Measurements from ENCODE around the gene EFNA2. TPM values are rescaled to one million over a fixed set of nuclear protein-coding genes. Genes with fewer than 3 reads are reported as not detected.

The EFNA2 gene
- total RNA-seq, 3 donors from 2014 or later = not detected

DNA sequence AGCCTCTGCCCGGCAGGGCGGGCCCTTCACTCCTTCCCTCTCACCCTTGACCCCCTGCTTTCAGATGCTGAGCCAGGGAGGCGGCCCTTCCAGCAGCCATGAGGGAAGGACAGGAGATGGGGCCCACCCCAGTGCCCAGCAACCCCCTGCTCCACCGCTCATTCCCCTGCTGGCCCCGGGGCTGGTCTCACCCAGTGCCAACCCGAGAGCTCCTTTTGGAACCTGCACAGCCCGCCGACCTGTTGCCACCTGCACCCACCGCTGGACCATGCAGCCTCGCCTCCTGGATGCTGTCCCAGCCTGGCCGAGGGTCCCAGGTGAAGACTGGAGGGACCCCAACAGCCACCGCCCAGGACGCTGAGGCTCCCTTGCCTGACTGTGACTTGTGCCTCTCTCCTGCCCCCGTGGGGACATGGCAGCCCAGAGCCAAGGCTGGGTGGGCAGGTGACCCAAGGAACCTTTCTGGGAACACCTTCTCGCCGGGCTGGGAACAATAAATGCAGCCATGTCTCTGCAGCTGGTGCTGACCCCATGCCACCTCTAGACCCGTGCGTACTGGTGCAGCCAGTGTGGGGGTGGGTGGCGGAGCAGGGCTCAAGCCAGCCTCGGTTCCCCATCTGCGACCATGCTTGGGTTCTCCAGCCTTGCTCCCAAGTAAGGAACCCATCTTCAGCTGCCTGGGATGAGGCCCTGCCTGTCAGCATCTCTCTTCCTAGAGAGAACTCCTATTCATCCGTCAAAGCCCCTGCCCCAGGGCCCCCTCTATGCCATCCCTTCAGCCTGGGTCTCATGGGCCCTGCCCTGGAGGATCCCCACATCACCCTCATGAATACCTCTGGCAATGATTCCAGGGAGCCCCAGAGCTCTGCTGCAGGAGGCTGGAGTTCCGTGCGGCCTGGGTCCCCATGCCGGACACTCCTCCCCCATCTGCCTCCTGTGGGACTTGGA is 6.7 kb upstream of the EFNA2 start:
- DNase-seq (no peak), ATAC-seq (no peak)
- Mint-ChIP-seq H3K27me3 (ENCODE audit: low read depth) (peaks cover under 1% of the 10 kb centered on the region), H3K36me3 (ENCODE audit: insufficient read depth) (peaks cover 14% of the 10 kb centered on the region), H3K9me3 (no peaks in the 10 kb centered on the region), H3K4me3 (no peak overlapping the region), H3K4me1 (ENCODE audit: low read depth) (peaks cover 15% of the 10 kb centered on the region)

- Mint-ChIP-seq H3K4me1 (ENCODE audit: low read depth) (peaks cover 16% of the 10 kb centered on the region), H3K4me3 (peak overlapping the region; percentile 43), H3K27me3 (ENCODE audit: low read depth) (peaks cover 9% of the 10 kb centered on the region), H3K9me3 (no peaks in the 10 kb centered on the region), H3K36me3 (ENCODE audit: insufficient read depth) (peaks cover 13% of the 10 kb centered on the region)
- peak; percentile 76 for DNase-seq
- peak in 1 of 2 donors; percentile 9 for ATAC-seq
Measured at GRCh38 chr19:1279782-1280341, 5.8 kb upstream of the EFNA2 start.

- ATAC-seq = no peak
- H3K36me3 Mint-ChIP-seq (ENCODE audit: insufficient read depth) = peaks cover 13% of the 10 kb centered on the region
- H3K4me3 Mint-ChIP-seq = no peak overlapping the region
- peaks cover 13% of the 10 kb centered on the region for H3K27me3 Mint-ChIP-seq (ENCODE audit: low read depth)
- no peak for DNase-seq
- peaks cover 18% of the 10 kb centered on the region for H3K4me1 Mint-ChIP-seq (ENCODE audit: low read depth)
- H3K9me3 Mint-ChIP-seq = no peaks in the 10 kb centered on the region
Measured at GRCh38 chr19:1280636-1281568, 4.8 kb upstream of the EFNA2 start.

DNA sequence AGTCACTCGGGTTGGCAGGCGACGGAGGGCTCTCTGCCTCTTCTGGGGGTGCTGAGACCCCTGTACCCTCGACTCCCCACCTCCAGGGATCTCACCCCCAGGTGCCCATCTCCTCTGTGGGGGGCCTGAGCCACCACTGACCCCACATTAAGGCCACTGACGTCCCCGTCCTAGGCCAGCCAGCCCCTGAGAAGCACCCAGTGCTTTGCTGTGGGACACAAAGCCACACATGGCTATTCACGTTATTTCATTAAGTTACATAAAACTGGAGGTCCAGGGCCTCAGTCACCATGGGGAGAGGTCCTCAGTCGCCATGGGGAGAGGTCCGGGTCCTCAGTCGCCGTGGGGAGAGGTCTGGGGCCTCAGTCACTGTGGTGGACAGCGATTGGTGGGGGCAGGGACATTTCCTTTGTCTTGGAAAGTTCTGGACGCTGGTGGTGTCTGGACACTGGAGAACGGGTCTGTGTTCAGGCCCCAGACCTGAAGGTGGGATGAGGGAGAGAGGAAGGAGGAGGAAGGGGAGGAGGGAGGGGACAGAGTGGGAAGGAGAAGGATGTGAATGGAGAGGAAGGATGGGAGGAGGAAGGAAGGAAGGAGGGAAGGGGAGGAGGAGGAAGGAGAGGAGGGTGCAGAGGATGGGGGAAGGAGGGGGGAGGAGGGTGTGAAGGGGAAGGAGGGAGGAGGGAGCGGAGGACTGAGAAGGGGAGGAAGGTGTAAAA is 3.9 kb upstream of the EFNA2 start:
- Mint-ChIP-seq H3K4me1 (ENCODE audit: low read depth) (peaks cover 18% of the 10 kb centered on the region), H3K36me3 (ENCODE audit: insufficient read depth) (peaks cover 12% of the 10 kb centered on the region), H3K9me3 (no peaks in the 10 kb centered on the region), H3K4me3 (no peak overlapping the region), H3K27me3 (ENCODE audit: low read depth) (peaks cover 18% of the 10 kb centered on the region)
- ATAC-seq = no peak
- DNase-seq = no peak

GRCh38 chr19:1282588-1283206 is 3.0 kb upstream of the EFNA2 start:
- H3K4me3 Mint-ChIP-seq = no peak overlapping the region

DNA sequence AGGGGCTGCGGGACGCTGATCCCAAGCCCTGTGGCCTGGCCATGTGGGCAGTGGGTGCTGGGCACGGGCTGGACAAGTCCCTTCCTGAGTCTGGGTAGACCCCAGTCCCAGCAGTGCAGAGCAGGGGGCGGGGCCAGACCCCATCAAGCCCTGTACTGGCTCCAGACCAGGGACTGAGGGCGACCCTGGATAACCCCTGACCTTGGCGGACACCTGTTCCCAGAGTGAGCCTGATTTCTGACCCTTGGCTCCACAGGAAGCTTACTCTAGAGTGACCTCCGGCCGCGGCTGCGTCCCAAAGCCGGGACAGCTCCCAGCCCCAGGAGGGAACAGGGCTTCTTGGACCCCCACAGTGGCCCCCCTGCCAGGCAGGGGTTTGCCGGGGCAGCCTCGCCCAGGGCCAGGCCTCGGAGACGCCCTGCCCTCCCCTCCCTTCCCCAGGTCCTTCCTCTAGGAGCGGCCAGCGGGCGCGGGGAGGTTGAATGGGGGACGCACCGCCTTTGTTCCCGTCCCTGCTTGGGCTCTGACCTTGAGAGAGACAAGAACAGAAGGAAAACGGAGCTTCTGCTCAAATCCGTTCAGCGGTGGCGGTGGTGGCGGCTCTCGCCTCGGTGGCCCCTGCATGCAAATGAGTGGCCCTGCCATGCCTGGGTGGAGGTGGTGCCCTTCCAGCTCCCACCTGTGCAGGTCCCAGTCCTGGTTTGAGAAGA is 2.3 kb upstream of the EFNA2 start:
- Mint-ChIP-seq H3K4me1 (ENCODE audit: low read depth) (peaks cover 13% of the 10 kb centered on the region), H3K27me3 (ENCODE audit: low read depth) (peaks cover 22% of the 10 kb centered on the region), H3K4me3 (no peak overlapping the region), H3K36me3 (ENCODE audit: insufficient read depth) (peaks cover 9% of the 10 kb centered on the region), H3K9me3 (no peaks in the 10 kb centered on the region)
- DNase-seq = no peak
- no peak for ATAC-seq

More at GRCh38 chr19:1282588-1283206, 3.0 kb upstream of the EFNA2 start:
- no peak for ATAC-seq
- H3K4me1 Mint-ChIP-seq (ENCODE audit: low read depth) = peaks cover 15% of the 10 kb centered on the region
- H3K36me3 Mint-ChIP-seq (ENCODE audit: insufficient read depth) = peaks cover 9% of the 10 kb centered on the region
- H3K27me3 Mint-ChIP-seq (ENCODE audit: low read depth) = peaks cover 18% of the 10 kb centered on the region
- no peak for DNase-seq
- H3K9me3 Mint-ChIP-seq = no peaks in the 10 kb centered on the region

DNA sequence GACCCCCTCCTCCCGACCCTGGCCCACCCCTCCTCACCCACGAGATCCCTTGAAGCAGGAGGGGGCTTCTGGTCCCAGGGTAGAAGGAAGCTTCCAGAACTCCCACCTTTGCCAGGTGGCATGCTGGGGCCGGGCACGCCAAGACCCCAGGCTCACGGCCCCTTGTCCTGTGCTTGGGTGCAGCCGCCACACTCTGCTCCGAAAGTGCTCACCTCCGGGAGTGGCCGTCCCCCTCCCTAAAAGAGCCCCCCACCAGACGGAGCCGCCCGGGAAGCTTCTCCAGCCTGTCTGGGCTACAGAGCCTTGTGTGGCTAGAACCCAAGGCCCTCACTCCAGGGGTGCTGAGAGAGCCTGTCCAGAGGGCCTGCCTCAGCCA is 1.8 kb upstream of the EFNA2 start:
- Mint-ChIP-seq H3K36me3 (ENCODE audit: insufficient read depth) (peaks cover 9% of the 10 kb centered on the region), H3K4me1 (ENCODE audit: low read depth) (peaks cover 13% of the 10 kb centered on the region)

GRCh38 chr19:1284293-1284978 is 1.2 kb upstream of the EFNA2 start:
- Mint-ChIP-seq H3K9me3 (no peaks in the 10 kb centered on the region), H3K36me3 (ENCODE audit: insufficient read depth) (peaks cover 9% of the 10 kb centered on the region), H3K4me3 (peak overlapping the region; percentile 48), H3K27me3 (ENCODE audit: low read depth) (peaks cover 28% of the 10 kb centered on the region), H3K4me1 (ENCODE audit: low read depth) (peaks cover 13% of the 10 kb centered on the region)
- ATAC-seq (no peak), DNase-seq (no peak)

More for the DNA sequence above, 1.8 kb upstream of the EFNA2 start:
- no peak for DNase-seq
- Mint-ChIP-seq H3K4me3 (no peak overlapping the region), H3K27me3 (ENCODE audit: low read depth) (peaks cover 24% of the 10 kb centered on the region), H3K9me3 (no peaks in the 10 kb centered on the region)
- ATAC-seq = no peak

DNA sequence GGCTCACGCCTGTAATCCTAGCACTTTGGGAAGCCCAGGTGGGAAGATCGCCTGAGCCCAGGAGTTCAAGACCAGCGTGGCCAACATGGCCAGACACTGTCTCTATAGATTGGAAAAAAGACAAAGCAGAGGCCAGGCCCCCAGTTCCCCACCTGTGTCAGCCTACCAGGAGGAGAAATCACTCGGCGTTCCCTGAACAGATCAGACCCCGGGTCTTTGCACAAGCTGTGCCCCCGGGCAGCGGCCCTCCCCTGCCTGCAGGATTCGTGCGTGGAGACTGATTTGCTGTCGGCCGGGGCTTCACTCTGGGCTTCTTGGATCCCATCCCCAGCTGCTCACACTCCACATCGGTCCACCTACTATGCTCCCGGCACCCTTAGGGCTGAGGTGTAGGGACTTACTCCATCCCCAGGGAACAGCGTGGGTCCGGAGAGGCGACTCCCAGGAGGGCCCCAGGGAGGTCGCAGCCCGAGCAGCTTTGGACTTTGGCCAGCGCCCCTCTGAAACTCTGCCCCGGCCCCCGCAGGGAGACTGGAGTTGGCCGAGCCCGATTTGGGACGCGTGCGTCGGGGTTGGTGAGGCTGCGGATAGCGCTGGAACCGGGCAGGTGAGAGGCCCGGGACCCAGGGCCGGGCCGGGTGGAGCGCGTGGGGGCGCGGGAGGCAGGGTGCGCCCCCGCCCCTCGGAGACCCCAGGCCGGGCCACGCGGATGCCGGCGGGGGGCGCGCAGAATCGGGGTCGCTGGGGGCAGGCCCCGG is 515 bp upstream of the EFNA2 start:
- H3K4me3 Mint-ChIP-seq = peak overlapping the region; percentile 48

DNA sequence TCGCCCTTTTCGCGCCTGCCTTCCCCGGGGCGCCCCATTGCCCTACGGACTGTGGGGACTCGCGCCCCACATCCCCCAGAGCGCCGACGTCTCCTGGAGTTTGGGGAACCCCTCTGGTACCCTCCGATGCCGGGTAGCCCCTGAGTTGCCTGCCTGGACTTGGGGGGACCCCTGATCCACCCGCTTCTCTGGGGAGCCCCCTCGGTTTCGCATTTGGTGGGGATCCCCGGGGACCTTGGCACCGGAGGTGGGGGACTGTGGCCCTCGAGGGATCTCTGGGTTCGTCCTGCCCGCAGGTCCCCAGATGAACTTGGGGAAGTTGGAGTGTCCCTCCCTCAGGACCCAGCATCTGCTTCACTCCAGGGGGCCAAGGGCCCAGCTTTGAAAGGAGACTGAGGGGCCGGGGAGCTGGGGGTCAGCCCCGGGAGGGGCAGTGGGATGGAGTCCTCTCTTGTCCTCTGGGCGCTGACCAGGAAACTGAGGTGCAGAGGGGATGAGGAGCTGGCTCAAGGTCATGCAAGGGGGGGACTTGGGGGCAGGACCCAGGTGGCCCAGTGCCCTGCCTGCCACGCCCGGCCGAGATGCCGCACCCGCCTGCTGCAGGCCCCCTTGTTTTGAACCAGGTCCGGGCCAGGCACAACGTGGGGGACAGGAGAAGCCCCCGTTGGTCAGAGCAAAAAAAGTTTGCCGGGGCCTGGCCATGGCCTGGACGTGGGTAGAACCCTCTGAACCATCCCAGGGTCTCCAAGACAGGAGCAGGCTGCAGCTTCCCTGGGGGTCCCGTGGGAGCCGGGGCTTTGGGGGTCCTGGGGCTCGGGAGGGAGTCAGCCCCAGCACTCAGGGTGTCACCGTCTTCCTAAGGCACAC is 1.0 kb downstream of the EFNA2 start:
- peaks cover 31% of the 10 kb centered on the region for H3K27me3 Mint-ChIP-seq (ENCODE audit: low read depth)
- no peaks in the 10 kb centered on the region for H3K36me3 Mint-ChIP-seq (ENCODE audit: insufficient read depth)
- peaks cover 8% of the 10 kb centered on the region for H3K4me1 Mint-ChIP-seq (ENCODE audit: low read depth)
- DNase-seq (no peak), ATAC-seq (no peak)
- no peak overlapping the region for H3K4me3 Mint-ChIP-seq
- H3K9me3 Mint-ChIP-seq = no peaks in the 10 kb centered on the region

More for the DNA sequence above, 515 bp upstream of the EFNA2 start:
- Mint-ChIP-seq H3K4me1 (ENCODE audit: low read depth) (peaks cover 8% of the 10 kb centered on the region), H3K27me3 (ENCODE audit: low read depth) (peaks cover 28% of the 10 kb centered on the region), H3K36me3 (ENCODE audit: insufficient read depth) (peaks cover 3% of the 10 kb centered on the region), H3K9me3 (no peaks in the 10 kb centered on the region)
- no peak for ATAC-seq
- DNase-seq = no peak
